MG63 (cell line): ENCODE data around the gene NAV3. TPM values are rescaled to one million over a fixed set of nuclear protein-coding genes. Genes with fewer than 3 reads are reported as not detected.
"Not testable (repeated sequence)": the region's sequence is repeated elsewhere in the genome, so short reads cannot be mapped to it uniquely, and the experiment has no call there.

Experiments
- DNase-seq: peaks from one replicate; pipeline ENCODE4 v3.0.0-alpha.2; 2020
- H3K27me3 ChIP-seq: fragments of 250-450 bp; sonication (Bioruptor Pico); 2 replicates; pipeline ENCODE4 v1.5.1; 2020; ENCODE audit warnings: mild to moderate bottlenecking, moderate library complexity
- H3K36me3 ChIP-seq: fragments of 250-450 bp; sonication (Bioruptor Pico); 2 replicates; pipeline ENCODE4 v1.5.1; 2020; ENCODE audit warnings: mild to moderate bottlenecking, moderate library complexity
- H3K4me3 ChIP-seq: fragments of 250-450 bp; sonication (Bioruptor Pico); 2 replicates; pipeline ENCODE4 v1.5.1; 2020; ENCODE audit warnings: mild to moderate bottlenecking, moderate library complexity
- H3K9me3 ChIP-seq: fragments of 250-450 bp; sonication (Bioruptor Pico); 2 replicates; pipeline ENCODE4 v1.5.1; 2020; ENCODE audit warnings: mild to moderate bottlenecking, moderate library complexity
- total RNA-seq: library from RNA; depleted of rRNA; stranded (reverse); fragments of >200 nt; shearing (Covaris generic); gene quantifications from 2 replicates; pipeline ENCODE4 v1.2.3, GENCODE V29; 2014; ENCODE audit warnings: low replicate concordance

Gene NAV3
- total RNA-seq, 1 experiment from 2014 or later, result 6.7 TPM

DNA sequence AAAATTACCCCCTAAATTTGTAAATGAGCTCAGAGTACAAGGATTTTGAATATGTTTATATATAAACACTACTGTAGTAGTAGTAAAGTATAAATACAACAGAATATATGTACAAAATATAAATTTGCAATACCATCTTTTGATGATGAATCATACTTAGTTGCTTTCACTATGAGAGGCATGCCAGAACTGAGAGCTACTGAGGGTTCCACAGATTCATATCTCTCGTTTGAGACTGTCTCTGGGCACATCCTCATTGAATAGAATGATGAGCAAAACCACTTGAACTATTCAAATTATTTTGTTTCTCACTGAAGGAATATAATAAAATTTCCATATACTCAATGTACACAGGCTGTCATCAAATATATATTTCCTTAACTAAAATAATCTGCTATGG lies 417.6 kb downstream of the NAV3 start:
- Histone ChIP-seq H3K36me3 (no peaks in the 10 kb centered on the region), H3K9me3 (no peaks in the 10 kb centered on the region), H3K27me3 (no peaks in the 10 kb centered on the region), H3K4me3 (no peak overlapping the region)
- DNase-seq, result no peak

DNA sequence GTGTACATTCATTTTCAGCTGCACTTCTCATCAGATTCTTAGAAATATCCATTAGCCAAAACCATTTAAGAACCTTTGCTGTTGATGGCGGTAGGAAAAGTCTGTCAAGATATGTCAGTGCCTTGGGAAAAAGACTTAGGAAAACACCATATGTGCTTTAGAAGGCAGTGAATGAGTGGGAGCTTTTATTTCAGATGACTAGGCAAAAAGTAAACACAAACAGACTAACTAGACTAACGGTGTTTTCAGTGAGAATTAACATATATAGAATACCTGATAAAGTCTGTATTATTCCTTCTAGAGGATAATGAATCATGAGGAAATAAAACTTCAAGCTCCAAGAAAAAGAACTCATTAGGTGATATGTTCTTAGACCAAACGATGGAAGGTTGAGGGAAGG lies 418.9 kb downstream of the NAV3 start:
- no peak overlapping the region for H3K4me3 ChIP-seq
- no peaks in the 10 kb centered on the region for H3K27me3 ChIP-seq
- no peak for DNase-seq
- no peaks in the 10 kb centered on the region for H3K36me3 ChIP-seq
- no peaks in the 10 kb centered on the region for H3K9me3 ChIP-seq

DNA sequence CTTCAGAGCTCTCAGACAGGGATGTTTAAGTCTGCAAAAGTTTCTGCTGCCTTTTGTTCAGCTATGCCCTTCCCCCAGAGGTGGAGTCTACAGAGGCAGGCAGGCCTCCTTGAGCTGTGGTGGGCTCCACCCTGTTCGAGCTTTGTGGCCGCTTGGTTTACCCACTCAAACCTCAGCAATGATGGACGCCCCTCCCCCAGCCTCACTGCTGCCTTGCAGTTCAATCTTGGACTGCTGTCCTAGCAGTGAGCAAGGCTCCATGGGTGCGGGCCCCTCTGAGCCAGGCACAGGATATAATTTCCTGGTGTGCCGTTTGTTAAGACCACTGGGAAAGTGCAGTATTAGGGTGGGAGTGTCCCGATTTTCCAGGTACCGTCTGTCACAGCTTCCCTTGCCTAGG lies 427.0 kb downstream of the NAV3 start:
- not testable (repeated sequence) for H3K27me3 ChIP-seq, H3K36me3 ChIP-seq, H3K4me3 ChIP-seq, H3K9me3 ChIP-seq, DNase-seq

DNA sequence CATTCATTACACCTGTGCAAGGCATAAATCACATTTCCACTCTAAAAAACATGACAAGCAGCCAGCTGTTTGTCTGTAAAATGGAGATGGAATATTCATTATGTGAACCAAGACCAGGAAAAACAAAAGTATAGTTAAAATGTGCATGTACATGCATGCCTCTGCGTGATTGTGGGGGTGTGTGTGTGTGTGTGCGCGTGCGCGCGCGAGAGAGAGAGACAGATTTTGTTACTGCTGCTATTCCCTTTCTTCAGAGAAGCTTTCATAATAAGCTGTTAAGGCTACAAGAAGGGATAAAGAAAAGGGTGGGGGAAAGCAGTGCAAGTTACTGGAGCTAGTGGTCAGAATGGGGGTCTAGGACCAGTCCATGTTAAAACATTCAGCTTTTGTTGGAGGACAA lies 430.3 kb downstream of the NAV3 start:
- Histone ChIP-seq H3K9me3 (no peaks in the 10 kb centered on the region), H3K27me3 (no peaks in the 10 kb centered on the region), H3K4me3 (no peak overlapping the region), H3K36me3 (no peaks in the 10 kb centered on the region)
- no peak for DNase-seq

DNA sequence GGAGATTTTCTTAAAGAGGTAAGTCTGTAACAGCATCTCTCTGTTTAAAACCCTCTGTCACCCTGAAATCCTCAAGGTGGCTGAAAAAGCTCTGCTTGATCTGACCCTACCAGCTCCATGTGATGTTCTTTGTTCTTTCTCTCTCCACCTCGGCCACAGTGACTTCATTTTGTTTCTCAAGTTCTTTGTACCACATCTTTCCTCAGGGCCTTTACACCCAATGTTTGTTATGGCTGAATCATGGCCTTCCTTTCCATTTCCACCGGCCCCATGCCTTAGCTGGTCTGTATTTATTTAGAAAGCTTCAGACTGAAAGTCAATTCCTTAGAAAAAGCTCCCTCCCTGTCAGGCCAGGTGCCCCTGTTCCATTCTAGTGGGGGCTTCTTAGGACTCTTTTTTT lies 431.2 kb downstream of the NAV3 start:
- H3K27me3 ChIP-seq, result no peaks in the 10 kb centered on the region
- no peaks in the 10 kb centered on the region for H3K36me3 ChIP-seq
- DNase-seq, result no peak
- no peak overlapping the region for H3K4me3 ChIP-seq
- no peaks in the 10 kb centered on the region for H3K9me3 ChIP-seq
